CD4-positive, alpha-beta T cell (primary cell): Measurements from ENCODE around the gene DOHH. TPM values are rescaled to one million over a fixed set of nuclear protein-coding genes. Genes with fewer than 3 reads are reported as not detected.

Experiments used
- ATAC-seq: fragments of 200-7000 bp; cut with Tn5 transposase; one replicate; pipeline ENCODE4 v1.10.0; 2022; ENCODE audit warnings: mild to moderate bottlenecking; ENCODE audit not compliant: poor library complexity
- CTCF ChIA-PET: fragments of 350-600 bp; sonication (Branson Sonifier 250); formaldehyde crosslinking; loops from one replicate; lab custom pipeline; 2021; ENCODE audit warnings: antibody characterized with exemption, inconsistent platforms; lab: Charles Lee
- POLR2A ChIA-PET: fragments of 350-600 bp; sonication (Branson Sonifier 250); formaldehyde crosslinking; loops from one replicate; lab custom pipeline; 2021; ENCODE audit warnings: antibody characterized with exemption, inconsistent platforms; lab: Charles Lee
- DNase-seq, 14 experiments: peaks; one replicate each; pipeline ENCODE4 v3.0.0-alpha.2; 2013 to 2020; ENCODE audit warnings: mixed read lengths in 2 of 14
- H3K27ac ChIP-seq, 2 donors: one replicate each; pipeline versions ENCODE4 v1.5.1 to v1.7.0; 2013; ENCODE audit warnings: low read length in 2 of 2, low read depth in 1 of 2, mild to moderate bottlenecking in 1 of 2
- H3K27me3 ChIP-seq, 2 experiments: 1 replicate in 1 of 2; 2 replicates in 1 of 2; pipeline versions ENCODE4 v1.6.1 to v1.7.0; 2013; ENCODE audit warnings: low read length in 2 of 2, control low read depth in 1 of 2, mild to moderate bottlenecking in 1 of 2, moderate library complexity in 1 of 2; ENCODE audit not compliant: insufficient read depth in 2 of 2, control insufficient read depth in 1 of 2
- H3K36me3 ChIP-seq: one replicate; pipeline ENCODE4 v1.6.1; 2013; ENCODE audit warnings: low read length, control low read depth; ENCODE audit not compliant: insufficient read depth
- H3K4me1 ChIP-seq: one replicate; pipeline ENCODE4 v1.6.1; 2013; ENCODE audit warnings: low read length, control low read depth; ENCODE audit not compliant: insufficient read depth
- H3K4me3 ChIP-seq: one replicate; pipeline ENCODE4 v1.5.1; 2013; ENCODE audit warnings: mild to moderate bottlenecking, low read length, moderate library complexity
- H3K9me3 ChIP-seq, 2 experiments: 1 replicate in 1 of 2; 2 replicates in 1 of 2; pipeline versions ENCODE4 v1.6.1 to v1.7.0; 2013; ENCODE audit warnings: low read length in 2 of 2, mild to moderate bottlenecking in 2 of 2, control low read depth in 1 of 2, moderate library complexity in 1 of 2; ENCODE audit not compliant: control insufficient read depth in 1 of 2, insufficient read depth in 1 of 2
- H3K27ac Mint-ChIP-seq: one replicate; pipeline ENCODE4 v1.8.0; 2020; ENCODE audit warnings: mixed read lengths
- H3K27me3 Mint-ChIP-seq: one replicate; pipeline ENCODE4 v1.8.0; 2021; ENCODE audit warnings: mixed read lengths
- H3K36me3 Mint-ChIP-seq: one replicate; pipeline ENCODE4 v1.8.0; 2021; ENCODE audit warnings: low read depth, mixed read lengths
- H3K4me1 Mint-ChIP-seq: one replicate; pipeline ENCODE4 v1.8.0; 2021; ENCODE audit warnings: low read depth, mixed read lengths
- H3K4me3 Mint-ChIP-seq: one replicate; pipeline ENCODE4 v1.8.0; 2020; ENCODE audit warnings: mild to moderate bottlenecking, mixed read lengths
- H3K9me3 Mint-ChIP-seq: one replicate; pipeline ENCODE4 v1.8.0; 2020; ENCODE audit warnings: mixed read lengths
- CTCF ChIP-seq: fragments of 200-600 bp; IDR thresholded peaks from one replicate; pipeline ENCODE4 v1.8.0; 2022; ENCODE audit warnings: antibody characterized with exemption, mild to moderate bottlenecking
- intact Hi-C, 2 experiments: fragments of 100-400 bp; cut with DNase I in 1 of 2; cut with micrococcal nuclease in 1 of 2; formaldehyde crosslinking; loops; one replicate each; pipeline versions ENCODE4 v1.15.1 to v1.9.0; 2023 to 2025; cut with DNase I, micrococcal nuclease
- total RNA-seq, 174 experiments: library from RNA in 2 of 174; stranded (reverse) in 2 of 174; gene quantifications; one replicate each; pipeline ENCODE4 v1.2.3 and lab custom pipeline; 2021 to 2026

Gene DOHH
- total RNA-seq, 2 experiments from 2014 or later = 3.9 to 4.7 TPM

GRCh38 chr19:3477951-3478350 lies 22.5 kb downstream of the DOHH start:
- H3K27me3 ChIP-seq = no peaks in the 10 kb centered on the region
- no peak overlapping the region for H3K27ac ChIP-seq
- TF ChIP-seq CTCF = no peak
- intact Hi-C loops = no loop called here
- H3K36me3 ChIP-seq = no peaks in the 10 kb centered on the region
- POLR2A ChIA-PET = no interaction called here
- H3K4me3 ChIP-seq = no peak overlapping the region
- no peaks in the 10 kb centered on the region for H3K9me3 ChIP-seq
- DNase-seq (no peak), ATAC-seq (no peak)
- H3K4me3 Mint-ChIP-seq = peak overlapping the region; percentile 52
- no peaks in the 10 kb centered on the region for H3K9me3 Mint-ChIP-seq
- CTCF ChIA-PET = no interaction called here
- H3K36me3 Mint-ChIP-seq = no peaks in the 10 kb centered on the region
- H3K4me1 ChIP-seq = peaks cover 17% of the 10 kb centered on the region
- peaks cover 4% of the 10 kb centered on the region for H3K27me3 Mint-ChIP-seq
- H3K27ac Mint-ChIP-seq = no peak overlapping the region
- peaks cover 17% of the 10 kb centered on the region for H3K4me1 Mint-ChIP-seq

GRCh38 chr19:3477506-3477905 lies 23.0 kb downstream of the DOHH start:
- POLR2A ChIA-PET = no interaction called here
- no peak overlapping the region for H3K4me3 Mint-ChIP-seq
- H3K36me3 Mint-ChIP-seq = no peaks in the 10 kb centered on the region

DNA sequence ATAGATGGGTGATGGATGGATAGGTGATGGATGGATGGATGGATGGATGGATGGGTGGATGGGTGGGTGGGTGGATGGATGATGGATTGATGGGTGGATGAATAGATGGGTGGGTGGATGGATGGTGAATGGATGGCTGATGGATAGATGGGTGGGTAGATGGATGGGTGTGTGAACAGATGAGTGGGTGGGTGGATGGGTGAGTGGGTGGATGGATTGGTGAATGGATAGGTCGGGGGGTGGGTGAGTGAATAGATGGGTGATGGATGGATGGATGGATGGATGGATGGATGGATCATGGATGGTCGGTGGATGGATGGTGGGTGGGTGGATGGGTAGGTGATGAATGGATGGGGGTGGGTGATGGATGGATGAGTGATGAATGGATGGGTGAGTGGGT lies 23.6 kb downstream of the DOHH start:
- Mint-ChIP-seq H3K9me3 (no peaks in the 10 kb centered on the region), H3K27ac (no peak overlapping the region), H3K36me3 (no peaks in the 10 kb centered on the region), H3K27me3 (peaks cover 4% of the 10 kb centered on the region), H3K4me1 (peaks cover 17% of the 10 kb centered on the region), H3K4me3 (no peak overlapping the region)
- ATAC-seq (no peak), DNase-seq (no peak)
- H3K9me3 ChIP-seq = no peaks in the 10 kb centered on the region
- ChIA-PET POLR2A (no interaction called here), CTCF (no interaction called here)
- intact Hi-C loops = no loop called here
- no peak overlapping the region for H3K4me3 ChIP-seq
- H3K4me1 ChIP-seq = peaks cover 17% of the 10 kb centered on the region
- no peak overlapping the region for H3K27ac ChIP-seq
- H3K27me3 ChIP-seq = no peaks in the 10 kb centered on the region
- no peak for TF ChIP-seq CTCF
- no peaks in the 10 kb centered on the region for H3K36me3 ChIP-seq

More at GRCh38 chr19:3477506-3477905, 23.0 kb downstream of the DOHH start:
- no peak overlapping the region for H3K27ac Mint-ChIP-seq
- intact Hi-C loops = no loop called here
- Histone ChIP-seq H3K36me3 (no peaks in the 10 kb centered on the region), H3K4me1 (peaks cover 17% of the 10 kb centered on the region), H3K27me3 (no peaks in the 10 kb centered on the region), H3K9me3 (no peaks in the 10 kb centered on the region), H3K4me3 (no peak overlapping the region), H3K27ac (no peak overlapping the region)
- DNase-seq (no peak), ATAC-seq (no peak)
- no peaks in the 10 kb centered on the region for H3K9me3 Mint-ChIP-seq
- peaks cover 17% of the 10 kb centered on the region for H3K4me1 Mint-ChIP-seq
- no peak for TF ChIP-seq CTCF
- CTCF ChIA-PET = no interaction called here
- H3K27me3 Mint-ChIP-seq = peaks cover 4% of the 10 kb centered on the region
